ENCODE data around the gene ZNF816.
"Not testable (repeated sequence)": the region's sequence is repeated elsewhere in the genome, so short reads cannot be mapped to it uniquely, and the experiment has no call there.

The ZNF816 gene

DNA sequence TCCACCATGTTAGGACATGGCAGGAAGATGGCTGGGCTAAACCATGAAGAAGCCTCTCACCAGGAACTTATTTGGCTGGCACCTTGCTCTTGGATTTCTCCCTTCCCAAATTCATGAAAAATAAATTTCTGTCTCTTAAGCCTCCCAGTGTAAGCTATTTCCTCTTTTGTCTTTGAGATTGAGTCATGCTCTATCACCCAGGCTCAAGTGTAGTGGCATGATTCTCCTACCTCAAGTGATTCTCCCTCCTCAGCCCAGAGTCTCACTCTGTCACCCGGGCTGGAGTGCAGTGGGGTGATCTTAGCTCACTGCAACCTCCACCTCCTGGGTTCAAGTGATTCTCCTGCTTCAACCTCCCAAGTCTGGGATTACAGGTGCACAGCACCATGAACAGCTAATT is 52.0 kb downstream of the ZNF816 start (continued):
- TF ChIP-seq BACH2 (CRISPR knock-in tag; IDR thresholded peaks at IDR 0.05; ENCODE audit: borderline replicate concordance), result no peak

DNA sequence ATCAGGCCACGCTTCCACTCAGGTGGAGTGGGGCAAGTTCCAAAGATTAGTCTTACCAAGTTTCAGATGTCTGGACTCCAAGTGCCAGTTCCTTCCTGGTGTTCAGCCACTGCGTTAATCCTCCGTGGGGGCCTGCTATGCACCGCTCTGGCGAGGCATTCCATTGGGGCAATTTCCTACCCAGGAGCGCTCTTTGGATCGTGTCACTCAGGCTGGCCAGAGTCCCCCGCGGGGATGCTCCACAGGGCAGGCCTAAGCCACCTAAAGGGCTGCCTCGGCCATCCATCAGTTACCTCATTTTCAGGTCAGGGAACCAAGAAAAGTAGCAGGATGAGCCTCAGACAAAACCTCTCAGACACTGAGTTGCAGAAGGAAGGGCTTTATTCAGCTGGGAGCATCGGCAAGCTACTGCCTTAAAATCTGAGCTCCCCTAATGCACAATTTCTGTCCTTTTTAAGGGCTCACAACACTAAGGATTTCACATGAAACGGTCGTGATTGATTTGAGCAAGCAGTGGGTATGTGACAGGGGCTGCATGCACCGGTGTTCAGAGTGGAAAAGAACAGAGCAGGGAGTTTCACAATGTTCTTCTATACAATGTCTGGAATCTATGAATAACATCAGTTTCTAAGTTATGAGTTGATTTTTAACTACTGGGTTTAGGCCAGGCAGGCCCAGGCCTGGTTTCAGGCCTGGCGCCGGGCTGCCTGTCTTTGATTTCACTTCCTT is 58.5 kb downstream of the ZNF816 start:
- not testable (repeated sequence) for ATAC-seq

DNA sequence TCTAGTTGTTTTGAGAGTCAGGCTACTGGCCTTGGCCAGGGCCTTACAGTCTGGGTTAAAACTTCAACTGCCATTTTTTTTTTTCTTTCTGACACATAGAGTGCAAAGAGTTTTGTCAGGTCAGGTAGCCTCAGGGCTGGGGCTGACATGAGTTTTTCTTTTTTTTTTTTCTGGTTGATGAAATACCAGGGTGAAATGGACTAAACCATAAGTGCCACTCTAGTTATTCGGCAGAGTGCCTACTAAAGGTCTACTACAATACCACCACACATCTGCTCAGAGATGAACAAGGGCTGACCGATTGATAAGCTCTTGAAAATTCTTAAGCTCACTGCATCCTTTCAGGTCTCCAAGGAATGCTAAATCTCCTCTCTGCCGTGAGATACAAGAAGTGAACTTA is 60.8 kb downstream of the ZNF816 start:
- no peak for ATAC-seq
- TF ChIP-seq, protein P1, sequence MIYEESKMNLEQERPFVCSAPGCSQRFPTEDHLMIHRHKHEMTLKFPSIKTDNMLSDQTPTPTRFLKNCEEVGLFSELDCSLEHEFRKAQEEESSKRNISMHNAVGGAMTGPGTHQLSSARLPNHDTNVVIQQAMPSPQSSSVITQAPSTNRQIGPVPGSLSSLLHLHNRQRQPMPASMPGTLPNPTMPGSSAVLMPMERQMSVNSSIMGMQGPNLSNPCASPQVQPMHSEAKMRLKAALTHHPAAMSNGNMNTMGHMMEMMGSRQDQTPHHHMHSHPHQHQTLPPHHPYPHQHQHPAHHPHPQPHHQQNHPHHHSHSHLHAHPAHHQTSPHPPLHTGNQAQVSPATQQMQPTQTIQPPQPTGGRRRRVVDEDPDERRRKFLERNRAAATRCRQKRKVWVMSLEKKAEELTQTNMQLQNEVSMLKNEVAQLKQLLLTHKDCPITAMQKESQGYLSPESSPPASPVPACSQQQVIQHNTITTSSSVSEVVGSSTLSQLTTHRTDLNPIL (CRISPR knock-in tag; IDR thresholded peaks at IDR 0.05; ENCODE audit: low read depth), result no peak
- TF ChIP-seq TOX (CRISPR knock-in tag; IDR thresholded peaks at IDR 0.05; ENCODE audit: borderline replicate concordance) (no peak), OSR1 (CRISPR knock-in tag; IDR thresholded peaks at IDR 0.05) (no peak), GLIS3 (CRISPR knock-in tag; IDR thresholded peaks at IDR 0.05) (no peak), ESRRG (CRISPR knock-in tag; IDR thresholded peaks at IDR 0.05) (no peak), ARNTL (CRISPR knock-in tag; IDR thresholded peaks at IDR 0.05; ENCODE audit: borderline replicate concordance, low read depth) (no peak), ZFP3 (CRISPR knock-in tag; IDR thresholded peaks at IDR 0.05) (no peak), ZC3H10 (CRISPR knock-in tag; IDR thresholded peaks at IDR 0.05) (no peak), TCF4 (CRISPR knock-in tag; IDR thresholded peaks at IDR 0.05; ENCODE audit: borderline replicate concordance) (no peak), ISL1 (CRISPR knock-in tag; IDR thresholded peaks at IDR 0.05) (no peak), ZFP30 (CRISPR knock-in tag; IDR thresholded peaks at IDR 0.05) (no peak), RARB (CRISPR knock-in tag; IDR thresholded peaks at IDR 0.05) (no peak)
- TF ChIP-seq, protein P2, sequence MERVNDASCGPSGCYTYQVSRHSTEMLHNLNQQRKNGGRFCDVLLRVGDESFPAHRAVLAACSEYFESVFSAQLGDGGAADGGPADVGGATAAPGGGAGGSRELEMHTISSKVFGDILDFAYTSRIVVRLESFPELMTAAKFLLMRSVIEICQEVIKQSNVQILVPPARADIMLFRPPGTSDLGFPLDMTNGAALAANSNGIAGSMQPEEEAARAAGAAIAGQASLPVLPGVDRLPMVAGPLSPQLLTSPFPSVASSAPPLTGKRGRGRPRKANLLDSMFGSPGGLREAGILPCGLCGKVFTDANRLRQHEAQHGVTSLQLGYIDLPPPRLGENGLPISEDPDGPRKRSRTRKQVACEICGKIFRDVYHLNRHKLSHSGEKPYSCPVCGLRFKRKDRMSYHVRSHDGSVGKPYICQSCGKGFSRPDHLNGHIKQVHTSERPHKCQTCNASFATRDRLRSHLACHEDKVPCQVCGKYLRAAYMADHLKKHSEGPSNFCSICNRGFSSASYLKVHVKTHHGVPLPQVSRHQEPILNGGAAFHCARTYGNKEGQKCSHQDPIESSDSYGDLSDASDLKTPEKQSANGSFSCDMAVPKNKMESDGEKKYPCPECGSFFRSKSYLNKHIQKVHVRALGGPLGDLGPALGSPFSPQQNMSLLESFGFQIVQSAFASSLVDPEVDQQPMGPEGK (CRISPR knock-in tag; IDR thresholded peaks at IDR 0.05; ENCODE audit: borderline replicate concordance), result no peak
- TF ChIP-seq, protein P3, sequence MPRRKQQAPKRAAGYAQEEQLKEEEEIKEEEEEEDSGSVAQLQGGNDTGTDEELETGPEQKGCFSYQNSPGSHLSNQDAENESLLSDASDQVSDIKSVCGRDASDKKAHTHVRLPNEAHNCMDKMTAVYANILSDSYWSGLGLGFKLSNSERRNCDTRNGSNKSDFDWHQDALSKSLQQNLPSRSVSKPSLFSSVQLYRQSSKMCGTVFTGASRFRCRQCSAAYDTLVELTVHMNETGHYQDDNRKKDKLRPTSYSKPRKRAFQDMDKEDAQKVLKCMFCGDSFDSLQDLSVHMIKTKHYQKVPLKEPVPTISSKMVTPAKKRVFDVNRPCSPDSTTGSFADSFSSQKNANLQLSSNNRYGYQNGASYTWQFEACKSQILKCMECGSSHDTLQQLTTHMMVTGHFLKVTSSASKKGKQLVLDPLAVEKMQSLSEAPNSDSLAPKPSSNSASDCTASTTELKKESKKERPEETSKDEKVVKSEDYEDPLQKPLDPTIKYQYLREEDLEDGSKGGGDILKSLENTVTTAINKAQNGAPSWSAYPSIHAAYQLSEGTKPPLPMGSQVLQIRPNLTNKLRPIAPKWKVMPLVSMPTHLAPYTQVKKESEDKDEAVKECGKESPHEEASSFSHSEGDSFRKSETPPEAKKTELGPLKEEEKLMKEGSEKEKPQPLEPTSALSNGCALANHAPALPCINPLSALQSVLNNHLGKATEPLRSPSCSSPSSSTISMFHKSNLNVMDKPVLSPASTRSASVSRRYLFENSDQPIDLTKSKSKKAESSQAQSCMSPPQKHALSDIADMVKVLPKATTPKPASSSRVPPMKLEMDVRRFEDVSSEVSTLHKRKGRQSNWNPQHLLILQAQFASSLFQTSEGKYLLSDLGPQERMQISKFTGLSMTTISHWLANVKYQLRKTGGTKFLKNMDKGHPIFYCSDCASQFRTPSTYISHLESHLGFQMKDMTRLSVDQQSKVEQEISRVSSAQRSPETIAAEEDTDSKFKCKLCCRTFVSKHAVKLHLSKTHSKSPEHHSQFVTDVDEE (CRISPR knock-in tag; IDR thresholded peaks at IDR 0.05), result no peak
- TF ChIP-seq, protein P4, sequence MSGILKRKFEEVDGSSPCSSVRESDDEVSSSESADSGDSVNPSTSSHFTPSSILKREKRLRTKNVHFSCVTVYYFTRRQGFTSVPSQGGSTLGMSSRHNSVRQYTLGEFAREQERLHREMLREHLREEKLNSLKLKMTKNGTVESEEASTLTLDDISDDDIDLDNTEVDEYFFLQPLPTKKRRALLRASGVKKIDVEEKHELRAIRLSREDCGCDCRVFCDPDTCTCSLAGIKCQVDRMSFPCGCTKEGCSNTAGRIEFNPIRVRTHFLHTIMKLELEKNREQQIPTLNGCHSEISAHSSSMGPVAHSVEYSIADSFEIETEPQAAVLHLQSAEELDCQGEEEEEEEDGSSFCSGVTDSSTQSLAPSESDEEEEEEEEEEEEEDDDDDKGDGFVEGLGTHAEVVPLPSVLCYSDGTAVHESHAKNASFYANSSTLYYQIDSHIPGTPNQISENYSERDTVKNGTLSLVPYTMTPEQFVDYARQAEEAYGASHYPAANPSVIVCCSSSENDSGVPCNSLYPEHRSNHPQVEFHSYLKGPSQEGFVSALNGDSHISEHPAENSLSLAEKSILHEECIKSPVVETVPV (CRISPR knock-in tag; IDR thresholded peaks at IDR 0.05), result no peak
